Fibroblast of skin of left biceps (primary cell): ENCODE results near the gene PNPLA7.
"Not testable (repeated sequence)": the region's sequence is repeated elsewhere in the genome, so short reads cannot be mapped to it uniquely, and the experiment has no call there.

Experiments
- DNase-seq, 2 experiments: peaks; one replicate each; pipeline ENCODE4 v3.0.0-alpha.2; 2013; ENCODE audit warnings: low read depth in 2 of 2

PNPLA7 gene

GRCh38 chr9:137540536-137540935 is 9.7 kb downstream of the PNPLA7 start:
- no peak for DNase-seq

- no peak for DNase-seq
These were observed 12.1 kb downstream of the PNPLA7 start for GRCh38 chr9:137538058-137538457.

GRCh38 chr9:137536594-137537131 is 13.5 kb downstream of the PNPLA7 start:
- DNase-seq: not testable (repeated sequence)

GRCh38 chr9:137535120-137535428 is 15.1 kb downstream of the PNPLA7 start:
- no peak for DNase-seq

GRCh38 chr9:137534256-137535119 is 15.7 kb downstream of the PNPLA7 start:
- DNase-seq: peak in 1 of 2 experiments; percentile 6

- not testable (repeated sequence) for DNase-seq
These were observed 17.2 kb downstream of the PNPLA7 start for GRCh38 chr9:137532891-137533468.

GRCh38 chr9:137531099-137531765 is 19.0 kb downstream of the PNPLA7 start:
- no peak for DNase-seq

GRCh38 chr9:137530331-137530730 is 19.9 kb downstream of the PNPLA7 start:
- no peak for DNase-seq

GRCh38 chr9:137524981-137525317 is 25.3 kb downstream of the PNPLA7 start:
- no peak for DNase-seq

- DNase-seq: no peak
These were observed 25.8 kb downstream of the PNPLA7 start for GRCh38 chr9:137524161-137524980.

- no peak for DNase-seq
These were observed 27.3 kb downstream of the PNPLA7 start for GRCh38 chr9:137522746-137523455.

GRCh38 chr9:137521405-137521985 is 28.7 kb downstream of the PNPLA7 start:
- DNase-seq: no peak

GRCh38 chr9:137520614-137521404 is 29.4 kb downstream of the PNPLA7 start:
- no peak for DNase-seq

GRCh38 chr9:137519553-137519952 is 30.6 kb downstream of the PNPLA7 start:
- DNase-seq: no peak

GRCh38 chr9:137518661-137519459 is 31.3 kb downstream of the PNPLA7 start:
- DNase-seq: peak in 1 of 2 experiments; percentile 2

GRCh38 chr9:137516144-137516917 is 33.9 kb downstream of the PNPLA7 start:
- no peak for DNase-seq

GRCh38 chr9:137515338-137515724 is 34.9 kb downstream of the PNPLA7 start:
- no peak for DNase-seq

- no peak for DNase-seq
These were observed 35.4 kb downstream of the PNPLA7 start for GRCh38 chr9:137514691-137515337.
